ENCODE data around the gene RALB. TPM values are rescaled to one million over a fixed set of nuclear protein-coding genes. Genes with fewer than 3 reads are reported as not detected.

Gene RALB
- polyA plus RNA-seq, 2 of the 4 experiments (the other 2 are of a cell fraction), result 72.9 to 76.5 TPM

DNA sequence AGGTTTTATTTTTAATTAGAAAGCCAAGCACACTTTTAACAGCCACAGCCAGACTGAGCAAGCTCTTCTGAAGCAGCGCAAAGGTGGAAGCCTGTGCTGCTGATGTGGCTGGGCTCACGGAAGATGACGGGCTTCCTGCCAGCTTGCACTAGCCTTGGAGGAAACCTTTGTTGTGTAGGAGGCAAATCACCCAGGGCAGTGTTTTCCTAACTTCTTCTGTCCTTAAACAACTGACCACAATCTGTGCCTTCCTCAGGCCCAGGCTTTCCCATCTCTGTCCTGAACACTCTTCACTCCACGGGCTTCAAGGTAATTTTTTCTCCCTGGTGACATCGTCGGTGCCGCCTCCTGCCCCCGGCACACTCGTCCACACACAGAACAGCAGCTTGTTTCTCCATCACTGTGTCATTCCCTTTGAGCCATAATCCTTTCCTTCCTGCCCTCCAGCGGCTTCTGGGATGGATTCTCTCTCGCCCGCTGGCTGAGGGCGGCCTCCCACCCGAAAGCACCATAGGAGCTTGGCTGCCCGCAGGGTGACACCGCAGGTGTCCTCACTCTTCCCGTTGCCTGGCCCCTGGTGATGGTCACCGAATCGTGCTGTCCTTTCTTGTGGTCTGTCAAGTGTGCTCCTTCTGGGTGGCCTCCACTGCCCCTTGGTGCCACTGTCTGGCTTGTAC is 62.2 kb downstream of the RALB start:
- no peak for TF ChIP-seq FOSB (CRISPR knock-in tag; IDR thresholded peaks at IDR 0.05)
- no peak for TF ChIP-seq HOXA7 (CRISPR knock-in tag; IDR thresholded peaks at IDR 0.05)
- FAIRE-seq, result no peak
- no peak for ATAC-seq
- 85% methylated on average over 19 of the region's 19 CpGs for WGBS (ENCODE audit: missing lambda C conversion rate)
- no peak for DNase-seq (ENCODE audit: low read depth in 1 of 2, low spot score in 1 of 2)
- CTCF ChIA-PET, result interaction anchor here (1.0 to 4.9 kb wide), 12 partner anchors 9 to 367 kb away, joined by 3 to 51 read pairs (median 12); partner anchors contain the start of gene RALB
- Histone ChIP-seq H3K4me2 (no peak overlapping the region), H3K27ac (no peak overlapping the region), H3K4me1 (0 out of 3 replicates have a peak, but pooled peaks cover 3% of the 10 kb centered on the region), H3K9me3 (no peaks in the 10 kb centered on the region), H3K4me3 (no peak overlapping the region)
- POLR2A ChIA-PET, result no interaction called here

DNA sequence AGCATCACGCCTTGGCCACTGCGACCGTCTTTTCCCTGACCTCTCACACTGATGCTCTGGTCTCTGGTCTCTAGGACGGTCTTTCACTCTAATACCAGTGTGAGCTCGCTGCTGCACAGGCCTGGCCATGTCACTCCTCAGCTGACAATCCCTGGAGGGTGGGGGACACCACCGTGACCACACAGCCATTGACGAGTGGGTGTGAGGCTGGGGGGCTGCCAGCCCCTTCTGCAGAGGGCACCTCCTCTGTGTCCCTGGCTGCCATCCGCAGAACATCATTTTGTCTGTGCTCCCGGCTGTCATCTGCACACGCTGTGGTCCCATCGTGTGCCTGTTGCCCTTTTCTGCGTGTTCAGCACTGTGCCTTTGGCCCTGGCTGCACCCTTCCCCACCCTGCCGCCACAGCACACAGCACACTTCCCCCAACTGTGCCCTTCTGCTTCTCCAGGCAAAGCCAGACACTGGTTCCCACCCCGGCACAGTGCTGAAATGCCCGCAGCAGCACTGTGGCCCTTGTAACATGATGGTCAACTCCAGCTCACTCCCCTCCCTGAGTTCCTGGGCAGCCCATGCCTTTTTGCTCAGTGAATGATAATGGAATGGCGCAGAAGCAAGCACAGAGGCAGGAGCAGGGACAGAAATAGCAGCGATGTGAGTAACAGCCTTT is 62.8 kb downstream of the RALB start:
- WGBS (ENCODE audit: missing lambda C conversion rate), result 81% methylated on average over 17 of the region's 17 CpGs
- Histone ChIP-seq H3K4me1 (0 out of 3 replicates have a peak, but pooled peaks cover 3% of the 10 kb centered on the region), H3K27ac (no peak overlapping the region), H3K4me2 (no peak overlapping the region), H3K9me3 (no peaks in the 10 kb centered on the region), H3K4me3 (no peak overlapping the region)
- DNase-seq (ENCODE audit: low read depth in 1 of 2, low spot score in 1 of 2) (no peak), ATAC-seq (no peak), FAIRE-seq (no peak)
- no peak for TF ChIP-seq TP53 (CRISPR knock-in tag; IDR thresholded peaks at IDR 0.05)
- TF ChIP-seq CHD2 (IDR thresholded peaks at IDR 0.05; ENCODE audit: low read length, partially characterized antibody), result no peak
- TF ChIP-seq HMGXB4 (CRISPR knock-in tag; IDR thresholded peaks at IDR 0.05; ENCODE audit: borderline replicate concordance), result no peak
- TF ChIP-seq EHMT2 (IDR thresholded peaks at IDR 0.05; ENCODE audit: low read depth), result no peak
- TF ChIP-seq RCOR1 (IDR thresholded peaks at IDR 0.05; ENCODE audit: low read depth, low read length), result no peak
- no peak for TF ChIP-seq TFCP2L1 (CRISPR knock-in tag; IDR thresholded peaks at IDR 0.05)
- no peak for TF ChIP-seq MAZ (IDR thresholded peaks at IDR 0.05; ENCODE audit: borderline replicate concordance, low read depth, low read length)
- TF ChIP-seq FOSL2 (IDR thresholded peaks at IDR 0.05), result no peak
- no peak for TF ChIP-seq FOSL2 (CRISPR knock-in tag; IDR thresholded peaks at IDR 0.05)
- TF ChIP-seq CBX8 (IDR thresholded peaks at IDR 0.05), result no peak
- POLR2A ChIA-PET, result no interaction called here
- CTCF ChIA-PET, result interaction anchor here (1.2 to 4.9 kb wide), 4 partner anchors 27 to 366 kb away, joined by 3 to 51 read pairs (median 10); no protein-coding TSS in a partner anchor

DNA sequence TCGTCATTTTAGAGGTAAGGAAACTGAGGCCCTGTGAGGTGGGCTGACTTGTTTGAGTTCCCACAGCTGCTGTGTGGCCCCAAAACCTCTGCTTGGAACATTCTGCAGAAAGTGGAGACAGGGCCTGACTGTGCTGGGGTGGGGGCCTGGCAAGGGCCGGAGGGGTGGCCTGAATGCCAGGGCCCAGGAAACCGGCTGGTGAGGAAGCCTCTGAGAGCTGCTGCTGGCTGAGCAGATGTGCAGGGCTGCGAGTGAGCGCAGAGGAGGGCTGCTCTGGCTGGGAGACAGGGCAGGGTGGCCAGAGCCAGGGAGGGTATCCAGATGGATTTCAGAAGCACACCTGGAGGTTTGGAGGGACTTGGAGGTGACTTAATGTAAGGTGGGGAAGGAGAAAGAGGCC is 63.4 kb downstream of the RALB start:
- Histone ChIP-seq H3K9me3 (no peaks in the 10 kb centered on the region), H3K4me3 (no peak overlapping the region), H3K4me1 (0 out of 3 replicates have a peak, but pooled peaks cover 3% of the 10 kb centered on the region), H3K4me2 (no peak overlapping the region), H3K27ac (no peak overlapping the region)
- ChIA-PET CTCF (interaction anchor here (4.4 kb wide), 1 partner anchor 26 kb away, joined by 17 read pairs; no protein-coding TSS in a partner anchor), POLR2A (no interaction called here)
- TF ChIP-seq MAZ (IDR thresholded peaks at IDR 0.05; ENCODE audit: borderline replicate concordance, low read depth, low read length) (no peak), NFE2L2 (conservative IDR thresholded peaks at IDR 0.05; ENCODE audit: low read length) (no peak), CHD2 (IDR thresholded peaks at IDR 0.05; ENCODE audit: low read length, partially characterized antibody) (no peak), CBX8 (IDR thresholded peaks at IDR 0.05) (no peak), PBX3 (IDR thresholded peaks at IDR 0.05) (no peak)
- WGBS (ENCODE audit: missing lambda C conversion rate), result 81% methylated on average over 4 of the region's 5 CpGs
- ATAC-seq, result no peak
- FAIRE-seq, result no peak
- no peak for DNase-seq (ENCODE audit: low read depth in 1 of 2, low spot score in 1 of 2)

Data from A549 (cell line).